HepG2 (cell line): ENCODE results near the gene CARD19. TPM values are rescaled to one million over a fixed set of nuclear protein-coding genes. Genes with fewer than 3 reads are reported as not detected.

Experiments
- AGO1 ChIP-seq: fragments of 200-400 bp; formaldehyde crosslinking; IDR thresholded peaks from 2 replicates; pipeline ENCODE4 v1.6.1; 2017; ENCODE audit warnings: mild to moderate bottlenecking, low read depth, low read length, moderate library complexity; ENCODE audit not compliant: poor library complexity, severe bottlenecking
- AGO2 ChIP-seq: fragments of 200-400 bp; formaldehyde crosslinking; optimal IDR thresholded peaks from 2 replicates; pipeline ENCODE3; 2017; ENCODE audit warnings: mild to moderate bottlenecking, low read depth, low read length, moderate library complexity
- FOXJ3 ChIP-seq: sonication (generic); formaldehyde crosslinking; IDR thresholded peaks from 2 replicates; pipeline ENCODE4 v1.4.0; 2020; ENCODE audit warnings: missing genetic modification reagents, mild to moderate bottlenecking, borderline replicate concordance
- IKZF5 ChIP-seq: IDR thresholded peaks from 2 replicates; pipeline ENCODE4 v1.6.1; 2018; ENCODE audit warnings: missing genetic modification reagents, mild to moderate bottlenecking, missing compliant biosample characterization
- NCOA1 ChIP-seq: sonication (generic); formaldehyde crosslinking; IDR thresholded peaks from 2 replicates; pipeline ENCODE4 v1.9.0; 2021; ENCODE audit warnings: missing genetic modification reagents
- POLR2G ChIP-seq: fragments of 200-400 bp; formaldehyde crosslinking; IDR thresholded peaks from 2 replicates; pipeline ENCODE4 v1.6.1; 2018; ENCODE audit warnings: mild to moderate bottlenecking, low read depth, low read length, moderate library complexity
- SRSF9 ChIP-seq: fragments of 200-400 bp; formaldehyde crosslinking; IDR thresholded peaks from 2 replicates; pipeline ENCODE4 v1.6.1; 2018; ENCODE audit warnings: borderline replicate concordance, mild to moderate bottlenecking, low read depth, low read length; ENCODE audit not compliant: insufficient read depth, poor library complexity, severe bottlenecking
- ZNF34 ChIP-seq: sonication (generic); formaldehyde crosslinking; IDR thresholded peaks from 2 replicates; pipeline ENCODE4 v1.4.0; 2020; ENCODE audit warnings: mild to moderate bottlenecking, missing genetic modification reagents, borderline replicate concordance
- ZNF407 ChIP-seq: sonication (generic); formaldehyde crosslinking; IDR thresholded peaks from one replicate; pipeline ENCODE4 v1.5.1; 2020; ENCODE audit warnings: mild to moderate bottlenecking, missing genetic modification reagents; ENCODE audit errors: not compliant biosample characterization
- ZNF570 ChIP-seq: sonication (generic); formaldehyde crosslinking; IDR thresholded peaks from 2 replicates; pipeline ENCODE4 v1.4.0; 2020; ENCODE audit warnings: mild to moderate bottlenecking, missing genetic modification reagents, borderline replicate concordance
- polyA plus RNA-seq, 8 experiments: library from polyadenylated mRNA; depleted of rRNA in 3 of 8; stranded (reverse) in 7 of 8; unstranded in 1 of 8; fragments of >200 nt; fragmentation: Illumina TruSeq in 4 of 8; extraction: Trizol in 4 of 8; gene quantifications; 2 replicates each; pipeline versions ENCODE4 v1.2.1 to v1.2.3, GENCODE V29; 2011 to 2016; ENCODE audit warnings: low read depth in 4 of 8, missing spikeins in 1 of 8, mixed read lengths in 1 of 8; ENCODE audit not compliant: insufficient read depth in 1 of 8
- total RNA-seq, 5 experiments: library from RNA; depleted of rRNA; stranded (reverse); fragments of >200 nt; fragmentation: Illumina TruSeq; extraction: Trizol; gene quantifications; 2 replicates each; pipeline ENCODE4 v1.2.3, GENCODE V29; 2016; ENCODE audit warnings: low read depth in 1 of 5
- TF ChIP-seq, protein P1 (sequence below): sonication (generic); formaldehyde crosslinking; IDR thresholded peaks from 2 replicates; pipeline ENCODE4 v1.5.0; 2020; ENCODE audit warnings: missing genetic modification reagents, mild to moderate bottlenecking, borderline replicate concordance
- TF ChIP-seq, protein P2 (sequence below): sonication (generic); formaldehyde crosslinking; IDR thresholded peaks from 2 replicates; pipeline ENCODE4 v1.5.0; 2020; ENCODE audit warnings: mild to moderate bottlenecking, missing genetic modification reagents, borderline replicate concordance

Gene CARD19
- total and polyA plus RNA-seq, 2 of the 13 experiments (the other 11 are each of a cell fraction or from before 2014, with no cell fraction given), result 18.4 to 47.2 TPM

DNA sequence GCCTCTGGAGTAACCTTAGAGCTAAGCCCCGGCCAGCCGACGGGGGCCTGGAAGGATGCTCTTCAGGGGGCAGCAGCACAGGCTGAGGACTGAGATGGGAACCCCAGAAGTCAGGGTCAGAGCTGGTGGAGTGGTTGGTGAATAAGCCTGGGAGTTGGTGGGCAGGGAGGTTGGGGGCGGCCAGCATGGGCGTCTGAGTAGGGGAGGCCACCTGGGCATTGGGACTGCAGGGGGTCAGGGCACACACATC, 23.6 kb downstream of the CARD19 start (continued):
- TF ChIP-seq ZNF407 (peak; percentile 53), POLR2G (no peak), NCOA1 (0 out of 2 replicates have a peak, but pooled peaks have one; percentile 52), FOXJ3 (CRISPR knock-in tag) (0 out of 2 replicates have a peak, but pooled peaks have one; percentile 16), IKZF5 (no peak), AGO2 (peak; percentile 92), ZNF34 (CRISPR knock-in tag) (peak; percentile 4; the same call in 1 of the 2 replicates), ZNF570 (CRISPR knock-in tag) (no peak), SRSF9 (no peak), AGO1 (peak; percentile 96)
- TF ChIP-seq, protein P1, sequence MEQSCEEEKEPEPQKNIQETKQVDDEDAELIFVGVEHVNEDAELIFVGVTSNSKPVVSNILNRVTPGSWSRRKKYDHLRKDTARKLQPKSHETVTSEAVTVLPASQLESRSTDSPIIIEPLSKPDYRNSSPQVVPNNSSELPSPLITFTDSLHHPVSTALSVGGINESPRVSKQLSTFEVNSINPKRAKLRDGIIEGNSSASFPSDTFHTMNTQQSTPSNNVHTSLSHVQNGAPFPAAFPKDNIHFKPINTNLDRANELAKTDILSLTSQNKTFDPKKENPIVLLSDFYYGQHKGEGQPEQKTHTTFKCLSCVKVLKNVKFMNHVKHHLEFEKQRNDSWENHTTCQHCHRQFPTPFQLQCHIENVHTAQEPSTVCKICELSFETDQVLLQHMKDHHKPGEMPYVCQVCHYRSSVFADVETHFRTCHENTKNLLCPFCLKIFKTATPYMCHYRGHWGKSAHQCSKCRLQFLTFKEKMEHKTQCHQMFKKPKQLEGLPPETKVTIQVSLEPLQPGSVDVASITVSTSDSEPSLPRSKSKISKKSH (CRISPR knock-in tag), result no peak; the same call in 1 of the 2 replicates
- TF ChIP-seq, protein P2, sequence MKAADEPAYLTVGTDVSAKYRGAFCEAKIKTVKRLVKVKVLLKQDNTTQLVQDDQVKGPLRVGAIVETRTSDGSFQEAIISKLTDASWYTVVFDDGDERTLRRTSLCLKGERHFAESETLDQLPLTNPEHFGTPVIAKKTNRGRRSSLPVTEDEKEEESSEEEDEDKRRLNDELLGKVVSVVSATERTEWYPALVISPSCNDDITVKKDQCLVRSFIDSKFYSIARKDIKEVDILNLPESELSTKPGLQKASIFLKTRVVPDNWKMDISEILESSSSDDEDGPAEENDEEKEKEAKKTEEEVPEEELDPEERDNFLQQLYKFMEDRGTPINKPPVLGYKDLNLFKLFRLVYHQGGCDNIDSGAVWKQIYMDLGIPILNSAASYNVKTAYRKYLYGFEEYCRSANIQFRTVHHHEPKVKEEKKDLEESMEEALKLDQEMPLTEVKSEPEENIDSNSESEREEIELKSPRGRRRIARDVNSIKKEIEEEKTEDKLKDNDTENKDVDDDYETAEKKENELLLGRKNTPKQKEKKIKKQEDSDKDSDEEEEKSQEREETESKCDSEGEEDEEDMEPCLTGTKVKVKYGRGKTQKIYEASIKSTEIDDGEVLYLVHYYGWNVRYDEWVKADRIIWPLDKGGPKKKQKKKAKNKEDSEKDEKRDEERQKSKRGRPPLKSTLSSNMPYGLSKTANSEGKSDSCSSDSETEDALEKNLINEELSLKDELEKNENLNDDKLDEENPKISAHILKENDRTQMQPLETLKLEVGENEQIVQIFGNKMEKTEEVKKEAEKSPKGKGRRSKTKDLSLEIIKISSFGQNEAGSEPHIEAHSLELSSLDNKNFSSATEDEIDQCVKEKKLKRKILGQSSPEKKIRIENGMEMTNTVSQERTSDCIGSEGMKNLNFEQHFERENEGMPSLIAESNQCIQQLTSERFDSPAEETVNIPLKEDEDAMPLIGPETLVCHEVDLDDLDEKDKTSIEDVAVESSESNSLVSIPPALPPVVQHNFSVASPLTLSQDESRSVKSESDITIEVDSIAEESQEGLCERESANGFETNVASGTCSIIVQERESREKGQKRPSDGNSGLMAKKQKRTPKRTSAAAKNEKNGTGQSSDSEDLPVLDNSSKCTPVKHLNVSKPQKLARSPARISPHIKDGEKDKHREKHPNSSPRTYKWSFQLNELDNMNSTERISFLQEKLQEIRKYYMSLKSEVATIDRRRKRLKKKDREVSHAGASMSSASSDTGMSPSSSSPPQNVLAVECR (CRISPR knock-in tag), result no peak
- TF ChIP-seq, all 625 proteins: peak for 8
